Neuron (in vitro differentiated cells): ENCODE measurements around the gene ZNHIT3.
A peak's percentile ranks its signal among the peaks of the same experiment; 100 is the strongest.
"Not testable (repeated sequence)": the region's sequence is repeated elsewhere in the genome, so short reads cannot be mapped to it uniquely, and the experiment has no call there.

Experiments used
- H2AFZ ChIP-seq: one replicate; pipeline ENCODE4 v1.6.1; 2013; ENCODE audit warnings: low read depth, mild to moderate bottlenecking, inconsistent platforms, low read length, moderate library complexity
- H3K27me3 ChIP-seq: one replicate; pipeline ENCODE4 v1.6.1; 2013; ENCODE audit warnings: low read length; ENCODE audit not compliant: insufficient read depth
- H3K36me3 ChIP-seq: one replicate; pipeline ENCODE4 v1.6.1; 2013; ENCODE audit warnings: low read length; ENCODE audit not compliant: insufficient read depth
- H3K4me1 ChIP-seq: one replicate; pipeline ENCODE4 v1.6.1; 2013; ENCODE audit warnings: low read length; ENCODE audit not compliant: insufficient read depth
- H3K4me3 ChIP-seq: 2 replicates; pipeline ENCODE4 v1.5.1; 2013; ENCODE audit warnings: mild to moderate bottlenecking, low read length, moderate library complexity
- H3K9me3 ChIP-seq: one replicate; pipeline ENCODE4 v1.6.1; 2013; ENCODE audit warnings: low read length

Gene ZNHIT3

DNA sequence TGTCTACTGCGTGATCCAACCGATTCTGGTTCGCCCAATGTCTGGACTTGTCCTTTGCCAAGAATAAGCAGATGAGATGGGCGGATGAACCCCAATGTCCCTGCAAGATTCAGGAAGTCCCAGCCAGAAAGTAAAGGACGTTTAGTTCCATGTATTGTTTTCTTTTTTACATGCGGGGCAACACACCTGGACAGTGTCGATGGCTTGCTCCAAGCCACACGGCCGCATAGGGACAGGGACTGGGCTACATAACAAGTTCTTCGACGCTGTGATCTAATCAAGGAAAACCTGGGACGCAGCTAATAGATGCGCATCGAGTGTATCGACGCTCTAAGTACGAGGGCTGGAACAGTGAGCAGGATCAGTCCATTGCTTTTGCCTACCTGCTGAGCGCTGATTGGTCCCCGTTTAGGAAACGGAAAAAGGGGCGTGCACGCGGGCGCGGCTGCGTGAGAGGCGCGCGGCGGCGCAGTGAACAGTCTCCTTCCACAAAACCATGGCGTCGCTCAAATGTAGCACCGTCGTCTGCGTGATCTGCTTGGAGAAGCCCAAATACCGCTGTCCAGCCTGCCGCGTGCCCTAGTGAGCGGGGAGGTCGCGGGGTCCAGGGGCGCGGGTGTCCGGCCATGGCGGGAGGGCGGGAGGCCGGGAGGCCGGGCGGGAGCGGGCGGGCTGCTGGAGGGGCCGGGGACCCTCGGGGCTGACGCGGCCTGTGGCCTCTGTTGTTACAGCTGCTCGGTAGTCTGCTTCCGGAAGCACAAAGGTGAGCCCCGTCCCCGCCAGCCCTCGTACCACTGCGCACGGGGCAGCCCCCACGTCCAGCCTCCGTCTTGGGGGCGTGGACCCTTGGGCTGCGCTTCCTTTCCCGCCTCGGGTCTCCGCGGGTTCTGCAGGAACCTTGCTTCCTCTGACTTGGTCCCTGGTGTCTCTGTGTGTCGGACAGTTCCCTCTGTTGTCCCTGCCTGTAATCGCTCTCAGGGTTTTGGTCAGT lies at the start of gene ZNHIT3:
Gene ZNHIT3 (plus strand): TSS at position 478 of the 991 bp plus-strand sequence. CDS start 19 bp downstream, at position 497.
- Histone ChIP-seq H3K4me3 (peak within 1 kb of the TSS; percentile 92), H2AFZ (peak within 1 kb of the TSS; percentile 28), H3K36me3 (peaks cover 11% of the 10 kb centered on the region), H3K27me3 (peaks cover 11% of the 10 kb centered on the region), H3K4me1 (peaks cover 10% of the 10 kb centered on the region), H3K9me3 (no peaks in the 10 kb centered on the region)

- not testable (repeated sequence) for H3K27me3 ChIP-seq, H3K4me3 ChIP-seq, H3K36me3 ChIP-seq, H3K4me1 ChIP-seq, H2AFZ ChIP-seq, H3K9me3 ChIP-seq
Observed at GRCh38 chr17:36441792-36442191, 44.7 kb upstream of the ZNHIT3 start.

DNA sequence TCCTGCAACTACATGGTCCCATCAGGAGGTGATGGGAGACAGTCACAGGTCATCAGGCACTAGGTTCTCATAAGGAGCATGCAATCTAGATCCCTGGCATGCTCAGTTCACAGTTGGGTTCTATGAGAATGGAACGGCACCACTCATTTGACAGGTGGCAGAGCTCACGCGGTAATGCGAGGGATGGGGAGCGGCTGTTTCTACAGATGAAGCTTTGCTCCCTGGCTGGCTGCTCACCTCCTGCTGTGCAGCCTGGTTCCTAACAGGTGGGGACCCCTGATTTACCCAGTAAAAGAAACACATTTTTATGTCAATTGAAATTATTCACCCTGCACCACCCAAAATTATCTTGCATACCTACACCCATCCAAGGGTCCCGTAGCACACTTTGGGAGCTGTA lies 42.7 kb upstream of the ZNHIT3 start:
- peaks cover 3% of the 10 kb centered on the region for H3K27me3 ChIP-seq
- no peak overlapping the region for H2AFZ ChIP-seq
- H3K9me3 ChIP-seq, result no peaks in the 10 kb centered on the region
- no peaks in the 10 kb centered on the region for H3K4me1 ChIP-seq
- H3K4me3 ChIP-seq, result no peak overlapping the region
- H3K36me3 ChIP-seq, result no peaks in the 10 kb centered on the region

- H2AFZ ChIP-seq, H3K4me3 ChIP-seq, H3K27me3 ChIP-seq, H3K4me1 ChIP-seq, H3K9me3 ChIP-seq, H3K36me3 ChIP-seq: not testable (repeated sequence)
Observed at GRCh38 chr17:36449997-36450396, 36.5 kb upstream of the ZNHIT3 start.

- not testable (repeated sequence) for H3K9me3 ChIP-seq
Observed at GRCh38 chr17:36452888-36453287, 33.6 kb upstream of the ZNHIT3 start.

DNA sequence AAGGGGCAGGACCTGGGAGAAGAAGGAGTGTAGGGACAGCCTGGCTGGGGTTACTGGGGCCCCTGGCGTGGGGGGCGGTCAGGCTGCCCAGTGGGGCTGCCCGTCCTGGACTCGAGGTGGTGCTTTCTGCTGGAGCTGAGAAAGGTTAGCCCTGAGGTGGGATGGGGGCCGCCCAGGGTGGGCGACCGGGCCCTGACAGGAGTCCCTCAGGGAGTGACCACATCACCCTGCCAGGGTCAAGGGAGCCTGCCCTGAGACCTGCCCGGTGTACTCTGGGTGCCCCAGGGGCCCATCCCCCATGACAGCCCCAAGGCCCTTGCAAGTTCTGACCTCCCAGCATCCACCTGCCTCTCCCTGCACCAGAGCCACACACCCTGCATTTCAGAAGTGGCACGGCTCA lies 28.8 kb upstream of the ZNHIT3 start:
- H2AFZ ChIP-seq, H3K4me1 ChIP-seq, H3K4me3 ChIP-seq, H3K36me3 ChIP-seq, H3K27me3 ChIP-seq, H3K9me3 ChIP-seq: not testable (repeated sequence)

More at GRCh38 chr17:36452888-36453287, 33.6 kb upstream of the ZNHIT3 start:
- not testable (repeated sequence) for H3K36me3 ChIP-seq, H3K4me3 ChIP-seq, H2AFZ ChIP-seq, H3K27me3 ChIP-seq, H3K4me1 ChIP-seq

- H3K4me1 ChIP-seq, result no peaks in the 10 kb centered on the region
- no peaks in the 10 kb centered on the region for H3K36me3 ChIP-seq
- H3K4me3 ChIP-seq, result no peak overlapping the region
- H3K27me3 ChIP-seq, result peaks cover 2% of the 10 kb centered on the region
- no peaks in the 10 kb centered on the region for H3K9me3 ChIP-seq
- H2AFZ ChIP-seq, result no peak overlapping the region
Observed at GRCh38 chr17:36459045-36459444, 27.4 kb upstream of the ZNHIT3 start.

GRCh38 chr17:36459601-36460000 lies 26.9 kb upstream of the ZNHIT3 start:
- Histone ChIP-seq H3K9me3 (no peaks in the 10 kb centered on the region), H2AFZ (no peak overlapping the region), H3K27me3 (peaks cover 2% of the 10 kb centered on the region), H3K4me3 (no peak overlapping the region), H3K4me1 (no peaks in the 10 kb centered on the region), H3K36me3 (no peaks in the 10 kb centered on the region)

GRCh38 chr17:36460265-36460937 lies 26.1 kb upstream of the ZNHIT3 start:
- H3K36me3 ChIP-seq, result no peaks in the 10 kb centered on the region
- no peak overlapping the region for H3K4me3 ChIP-seq
- H2AFZ ChIP-seq, result no peak overlapping the region
- no peaks in the 10 kb centered on the region for H3K4me1 ChIP-seq
- no peaks in the 10 kb centered on the region for H3K9me3 ChIP-seq
- H3K27me3 ChIP-seq, result peaks cover 2% of the 10 kb centered on the region

DNA sequence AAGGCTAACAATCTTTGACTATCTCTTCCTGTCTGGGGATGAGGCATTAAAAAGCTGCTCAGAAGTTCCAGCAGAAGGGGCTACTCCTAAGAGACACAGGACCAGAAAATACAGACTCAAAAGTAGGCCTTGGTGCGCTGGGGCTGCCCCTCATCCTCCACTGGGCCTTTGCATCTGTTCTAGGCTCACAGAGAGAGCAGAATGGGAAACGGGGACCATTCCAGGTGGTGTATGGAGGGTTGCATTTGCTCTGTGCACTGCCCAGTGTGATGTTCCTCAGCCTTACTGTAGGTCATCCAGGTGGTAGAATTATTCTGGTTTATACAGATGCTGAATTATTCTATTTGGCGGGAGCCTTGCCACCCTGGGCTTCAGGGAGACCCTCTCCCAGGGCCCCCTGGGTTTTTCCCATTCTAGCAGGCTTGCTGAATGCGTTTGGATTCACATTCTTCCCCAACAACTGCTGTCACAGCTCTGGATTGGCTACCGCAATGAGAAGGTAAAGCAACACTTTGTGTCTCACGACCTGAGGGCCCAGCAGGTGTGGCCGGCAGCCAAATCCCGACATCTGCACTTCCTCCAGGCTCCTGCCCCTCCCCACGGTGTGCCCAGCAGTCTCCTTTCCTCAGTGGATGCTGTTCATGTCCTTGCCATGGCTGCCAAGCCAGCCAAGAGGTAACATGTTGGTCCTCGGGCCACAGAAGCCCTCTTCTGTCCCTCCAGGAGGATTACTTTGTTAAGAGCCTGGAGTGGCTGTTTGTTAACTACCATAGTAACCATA lies 25.0 kb upstream of the ZNHIT3 start:
- peaks cover 2% of the 10 kb centered on the region for H3K27me3 ChIP-seq
- H3K9me3 ChIP-seq, result no peaks in the 10 kb centered on the region
- no peak overlapping the region for H2AFZ ChIP-seq
- H3K4me3 ChIP-seq, result no peak overlapping the region
- no peaks in the 10 kb centered on the region for H3K4me1 ChIP-seq
- H3K36me3 ChIP-seq, result no peaks in the 10 kb centered on the region

GRCh38 chr17:36463916-36464764 lies 22.3 kb upstream of the ZNHIT3 start:
- peaks cover 11% of the 10 kb centered on the region for H3K27me3 ChIP-seq
- H3K9me3 ChIP-seq, result no peaks in the 10 kb centered on the region
- no peak overlapping the region for H2AFZ ChIP-seq
- no peak overlapping the region for H3K4me3 ChIP-seq
- H3K36me3 ChIP-seq, result no peaks in the 10 kb centered on the region
- no peaks in the 10 kb centered on the region for H3K4me1 ChIP-seq

DNA sequence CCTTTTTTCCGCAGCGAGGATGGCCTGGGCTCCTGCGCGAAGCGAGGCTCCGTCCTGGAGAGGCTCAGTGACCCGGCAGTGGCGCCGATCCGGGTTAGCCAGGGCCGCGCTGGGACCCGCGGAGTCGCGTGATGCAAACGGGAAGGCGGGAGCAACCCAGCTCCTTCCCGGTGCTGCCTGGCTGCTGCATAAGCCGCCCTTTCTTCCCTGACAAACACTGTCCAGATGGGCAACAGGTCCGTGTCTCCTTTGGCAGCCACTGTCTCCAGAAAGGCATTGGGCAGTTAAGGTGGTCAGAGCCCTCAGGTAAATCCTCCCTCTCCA lies 21.8 kb upstream of the ZNHIT3 start:
- no peaks in the 10 kb centered on the region for H3K36me3 ChIP-seq
- H2AFZ ChIP-seq, result no peak overlapping the region
- no peaks in the 10 kb centered on the region for H3K9me3 ChIP-seq
- peaks cover 16% of the 10 kb centered on the region for H3K27me3 ChIP-seq
- no peak overlapping the region for H3K4me3 ChIP-seq
- no peaks in the 10 kb centered on the region for H3K4me1 ChIP-seq
